ENCODE results near the gene FAM151A. TPM values are rescaled to one million over a fixed set of nuclear protein-coding genes. Genes with fewer than 3 reads are reported as not detected.

FAM151A gene
- total RNA-seq, 1 donor from 2014 or later, result not detected

- Mint-ChIP-seq H3K9me3 (ENCODE audit: unreplicated experiment) (peaks cover 2% of the 10 kb centered on the region), H3K27ac (ENCODE audit: unreplicated experiment) (no peak overlapping the region), H3K27me3 (ENCODE audit: unreplicated experiment) (peaks cover 2% of the 10 kb centered on the region), H3K4me3 (ENCODE audit: unreplicated experiment) (no peak overlapping the region), H3K36me3 (ENCODE audit: unreplicated experiment) (no peaks in the 10 kb centered on the region), H3K4me1 (ENCODE audit: low read depth, unreplicated experiment) (peaks cover 19% of the 10 kb centered on the region)
- no peak for TF ChIP-seq CTCF (IDR thresholded peaks at IDR 0.05; ENCODE audit: partially characterized antibody, unreplicated experiment)
- no peak for DNase-seq
Observed at GRCh38 chr1:54588377-54588776, 34.9 kb downstream of the FAM151A start.

- H3K27me3 Mint-ChIP-seq (ENCODE audit: unreplicated experiment), result peaks cover 5% of the 10 kb centered on the region
- DNase-seq, result no peak
- no peaks in the 10 kb centered on the region for H3K36me3 Mint-ChIP-seq (ENCODE audit: unreplicated experiment)
- H3K4me3 Mint-ChIP-seq (ENCODE audit: unreplicated experiment), result no peak overlapping the region
- no peak for TF ChIP-seq CTCF (IDR thresholded peaks at IDR 0.05; ENCODE audit: partially characterized antibody, unreplicated experiment)
- peaks cover 10% of the 10 kb centered on the region for H3K9me3 Mint-ChIP-seq (ENCODE audit: unreplicated experiment)
- no peak overlapping the region for H3K27ac Mint-ChIP-seq (ENCODE audit: unreplicated experiment)
- peaks cover 21% of the 10 kb centered on the region for H3K4me1 Mint-ChIP-seq (ENCODE audit: low read depth, unreplicated experiment)
Observed at GRCh38 chr1:54585181-54586066, 37.9 kb downstream of the FAM151A start.

GRCh38 chr1:54584575-54584974 is 38.8 kb downstream of the FAM151A start:
- TF ChIP-seq CTCF (IDR thresholded peaks at IDR 0.05; ENCODE audit: partially characterized antibody, unreplicated experiment), result no peak
- Mint-ChIP-seq H3K4me1 (ENCODE audit: low read depth, unreplicated experiment) (peaks cover 18% of the 10 kb centered on the region), H3K27ac (ENCODE audit: unreplicated experiment) (no peak overlapping the region), H3K27me3 (ENCODE audit: unreplicated experiment) (peaks cover 6% of the 10 kb centered on the region), H3K9me3 (ENCODE audit: unreplicated experiment) (peaks cover 11% of the 10 kb centered on the region), H3K4me3 (ENCODE audit: unreplicated experiment) (no peak overlapping the region), H3K36me3 (ENCODE audit: unreplicated experiment) (no peaks in the 10 kb centered on the region)
- no peak for DNase-seq

- TF ChIP-seq CTCF (IDR thresholded peaks at IDR 0.05; ENCODE audit: partially characterized antibody, unreplicated experiment), result no peak
- Mint-ChIP-seq H3K27ac (ENCODE audit: unreplicated experiment) (peak overlapping the region; percentile 73), H3K9me3 (ENCODE audit: unreplicated experiment) (peaks cover 11% of the 10 kb centered on the region), H3K36me3 (ENCODE audit: unreplicated experiment) (no peaks in the 10 kb centered on the region), H3K4me1 (ENCODE audit: low read depth, unreplicated experiment) (peaks cover 18% of the 10 kb centered on the region), H3K4me3 (ENCODE audit: unreplicated experiment) (peak overlapping the region; percentile 15), H3K27me3 (ENCODE audit: unreplicated experiment) (peaks cover 6% of the 10 kb centered on the region)
- DNase-seq, result peak; percentile 45
Observed at GRCh38 chr1:54583871-54584270, 39.5 kb downstream of the FAM151A start.

GRCh38 chr1:54583307-54583686 is 40.0 kb downstream of the FAM151A start:
- no peak overlapping the region for H3K4me3 Mint-ChIP-seq (ENCODE audit: unreplicated experiment)
- peak overlapping the region; percentile 73 for H3K27ac Mint-ChIP-seq (ENCODE audit: unreplicated experiment)
- peaks cover 6% of the 10 kb centered on the region for H3K27me3 Mint-ChIP-seq (ENCODE audit: unreplicated experiment)
- no peak for DNase-seq
- H3K36me3 Mint-ChIP-seq (ENCODE audit: unreplicated experiment), result no peaks in the 10 kb centered on the region
- no peak for TF ChIP-seq CTCF (IDR thresholded peaks at IDR 0.05; ENCODE audit: partially characterized antibody, unreplicated experiment)
- peaks cover 11% of the 10 kb centered on the region for H3K9me3 Mint-ChIP-seq (ENCODE audit: unreplicated experiment)
- peaks cover 18% of the 10 kb centered on the region for H3K4me1 Mint-ChIP-seq (ENCODE audit: low read depth, unreplicated experiment)
